Measurements from ENCODE around the gene SLC12A9.

Gene SLC12A9

DNA sequence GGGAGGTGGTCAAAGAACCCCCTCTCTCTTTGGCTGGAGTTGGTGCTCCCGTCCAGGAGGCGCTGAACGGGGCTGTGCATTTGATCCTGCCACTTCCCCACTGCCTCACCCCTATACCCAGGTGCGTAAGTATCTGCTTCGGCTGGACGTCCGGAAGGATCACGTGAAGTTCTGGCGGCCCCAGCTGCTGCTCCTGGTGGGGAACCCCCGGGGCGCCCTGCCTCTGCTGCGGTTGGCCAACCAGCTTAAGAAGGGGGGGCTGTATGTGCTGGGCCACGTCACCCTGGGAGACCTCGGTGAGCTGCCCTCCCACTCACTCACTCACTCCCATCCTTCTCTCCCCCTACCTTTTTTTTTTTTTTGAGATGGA, 9.1 kb downstream of the SLC12A9 start:
- DNase-seq (ENCODE audit: low spot score): no peak

DNA sequence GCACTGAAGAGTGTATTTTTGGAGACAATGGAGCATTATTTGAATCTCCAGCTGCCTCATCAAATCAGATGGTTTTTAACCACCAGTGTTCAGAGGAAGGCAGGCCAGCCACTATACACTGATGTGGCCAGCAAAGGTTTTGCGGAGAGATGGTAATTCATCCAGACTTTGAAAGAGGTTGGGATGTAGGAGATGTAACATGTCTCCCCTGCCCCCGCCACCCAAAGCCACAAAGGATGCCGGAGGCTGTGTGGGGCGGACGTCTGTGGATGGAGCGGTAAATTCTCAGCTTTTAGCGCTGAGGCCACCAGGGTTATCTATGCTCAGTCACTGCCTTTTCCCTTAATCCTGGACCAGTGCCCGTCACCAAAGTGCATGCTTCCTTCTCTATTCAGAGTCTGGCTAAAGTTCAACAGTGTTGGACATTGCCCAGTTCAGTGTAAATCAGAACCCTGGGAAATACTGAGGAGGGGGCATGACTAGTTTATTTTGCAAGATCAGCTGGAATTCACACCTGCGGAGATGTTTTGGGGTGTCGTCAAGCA, 11.0 kb downstream of the SLC12A9 start:
- DNase-seq (ENCODE audit: low spot score): no peak

DNA sequence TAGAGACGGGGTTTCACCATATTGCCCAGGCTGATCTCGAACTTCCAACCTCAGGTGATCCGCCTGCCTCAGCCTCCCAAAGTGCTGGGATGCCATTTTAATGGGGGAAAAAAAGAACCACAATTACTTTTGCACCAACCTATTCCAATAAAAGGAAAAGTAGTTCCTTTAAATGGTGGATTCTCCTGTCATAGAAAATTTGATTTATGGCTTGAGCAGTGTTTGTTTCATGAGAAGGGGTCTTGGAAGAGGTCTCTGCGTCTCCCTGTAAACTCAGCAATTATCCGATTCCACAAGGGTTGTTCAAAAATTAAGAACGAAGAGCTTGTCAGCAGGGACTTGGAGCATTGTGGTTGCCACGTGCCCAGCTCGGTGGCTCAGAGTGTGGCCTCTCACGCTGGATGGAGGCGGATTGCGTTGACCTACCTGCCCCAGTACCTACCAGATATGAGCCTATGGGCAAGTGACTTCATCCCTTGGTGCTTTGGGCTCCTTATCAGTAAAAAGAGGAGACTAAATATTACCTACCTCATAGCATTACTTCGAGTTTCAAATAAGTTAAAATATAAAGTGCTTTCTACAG, 11.8 kb downstream of the SLC12A9 start:
- no peak for DNase-seq (ENCODE audit: low spot score)

DNA sequence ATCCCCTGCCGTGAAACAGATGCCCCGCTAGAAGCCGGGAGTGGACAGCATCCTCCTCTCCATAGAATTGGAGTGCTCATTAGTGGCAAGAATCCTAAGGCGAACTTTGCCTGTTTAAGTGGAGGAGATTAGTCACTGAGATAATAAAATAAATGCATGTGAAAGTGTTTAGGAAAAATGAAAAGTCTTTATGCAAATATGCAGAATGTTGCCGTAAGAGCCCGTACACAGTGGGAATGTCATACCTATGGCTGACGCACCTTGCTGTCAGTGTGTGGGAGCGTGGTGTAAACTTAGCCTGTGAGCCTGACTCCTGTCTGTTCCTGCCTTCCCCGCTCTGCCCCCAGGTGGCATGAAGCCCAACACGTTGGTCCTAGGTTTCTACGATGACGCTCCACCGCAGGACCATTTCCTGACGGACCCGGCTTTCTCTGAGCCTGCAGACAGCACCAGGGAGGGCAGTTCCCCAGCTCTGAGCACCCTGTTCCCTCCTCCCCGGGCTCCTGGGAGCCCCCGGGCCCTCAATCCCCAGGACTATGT, 12.9 kb downstream of the SLC12A9 start:
- DNase-seq (ENCODE audit: low spot score): peak; percentile 50

DNA sequence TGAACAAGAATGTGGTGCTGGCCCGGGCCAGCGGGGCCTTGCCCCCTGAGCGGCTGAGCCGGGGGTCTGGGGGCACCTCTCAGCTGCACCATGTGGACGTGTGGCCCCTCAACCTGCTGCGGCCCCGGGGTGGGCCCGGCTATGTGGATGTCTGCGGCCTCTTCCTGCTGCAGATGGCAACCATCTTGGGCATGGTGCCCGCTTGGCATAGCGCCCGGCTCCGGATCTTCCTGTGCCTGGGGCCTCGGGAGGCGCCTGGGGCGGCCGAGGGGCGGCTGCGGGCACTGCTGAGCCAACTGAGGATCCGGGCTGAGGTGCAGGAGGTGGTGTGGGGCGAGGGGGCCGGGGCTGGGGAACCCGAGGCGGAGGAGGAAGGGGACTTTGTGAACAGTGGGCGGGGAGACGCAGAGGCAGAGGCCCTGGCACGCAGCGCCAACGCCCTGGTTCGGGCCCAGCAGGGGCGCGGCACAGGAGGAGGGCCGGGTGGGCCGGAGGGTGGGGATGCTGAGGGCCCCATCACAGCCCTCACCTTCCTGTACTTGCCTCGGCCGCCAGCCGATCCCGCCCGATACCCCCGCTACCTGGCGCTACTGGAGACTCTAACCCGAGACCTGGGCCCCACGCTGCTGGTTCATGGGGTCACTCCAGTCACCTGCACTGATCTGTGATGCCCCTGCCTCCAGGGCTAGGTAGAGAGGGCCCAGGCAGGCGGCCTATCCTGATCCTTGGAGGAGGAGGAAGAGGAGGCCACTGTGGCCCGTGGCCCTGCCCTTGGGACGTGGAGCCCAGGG, 13.6 kb downstream of the SLC12A9 start:
- DNase-seq (ENCODE audit: low spot score): peak; percentile 81

DNA sequence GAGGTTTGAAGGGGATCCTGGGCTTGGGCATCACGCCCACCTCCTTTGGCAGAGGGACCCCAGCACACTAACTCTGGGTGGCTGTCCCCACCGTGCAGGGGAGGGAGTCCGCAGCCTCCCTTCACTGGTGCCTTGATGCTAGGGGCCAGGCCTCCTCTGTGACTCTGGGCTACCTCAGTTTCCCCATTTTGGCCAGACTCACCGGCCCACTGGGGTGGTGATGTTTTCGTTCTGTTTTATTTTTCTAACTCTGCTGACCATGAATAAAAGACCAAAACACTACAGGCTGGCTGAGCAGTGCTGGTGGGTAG, 14.2 kb downstream of the SLC12A9 start:
- no peak for DNase-seq (ENCODE audit: low spot score)

DNA sequence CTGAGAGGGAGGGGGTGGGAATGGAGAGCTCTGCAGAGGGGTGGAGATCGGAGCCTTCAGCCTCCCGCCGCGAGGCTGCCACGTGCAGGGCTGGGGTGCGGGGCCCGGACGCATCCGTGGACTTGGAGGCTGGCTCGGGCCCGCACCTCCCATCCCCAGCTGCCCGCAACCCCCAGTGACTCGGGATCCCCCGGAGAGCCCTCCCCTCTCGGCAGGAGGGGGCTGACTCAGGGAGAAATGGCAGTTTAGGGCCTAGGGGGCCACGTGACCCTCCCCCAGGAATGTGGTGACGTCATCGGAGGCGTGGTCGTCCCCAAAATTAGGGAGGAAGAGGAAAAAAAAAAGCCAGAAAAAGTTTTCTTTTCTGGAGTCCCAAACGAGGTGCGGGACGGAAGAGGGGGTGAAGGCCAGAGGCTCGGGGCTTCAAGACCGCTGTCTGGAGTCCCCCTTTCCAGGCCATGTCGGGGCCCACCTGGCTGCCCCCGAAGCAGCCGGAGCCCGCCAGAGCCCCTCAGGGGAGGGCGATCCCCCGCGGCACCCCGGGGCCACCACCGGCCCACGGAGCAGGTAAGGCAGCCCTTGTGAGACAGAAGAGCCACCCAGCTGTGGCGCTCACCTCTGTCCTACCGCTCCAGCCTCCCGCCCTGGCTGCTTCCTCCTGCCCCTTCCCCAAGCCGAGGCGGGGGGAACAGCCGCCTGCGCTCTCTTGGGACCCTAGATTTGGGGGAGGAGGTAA, 14.7 kb downstream of the SLC12A9 start, which contains the start of gene TRIP6:
Gene TRIP6 (plus strand): TSS at position 348 of the 736 bp plus-strand sequence. CDS start 111 bp downstream, at position 459.
- DNase-seq (ENCODE audit: low spot score): peak; percentile 85

DNA sequence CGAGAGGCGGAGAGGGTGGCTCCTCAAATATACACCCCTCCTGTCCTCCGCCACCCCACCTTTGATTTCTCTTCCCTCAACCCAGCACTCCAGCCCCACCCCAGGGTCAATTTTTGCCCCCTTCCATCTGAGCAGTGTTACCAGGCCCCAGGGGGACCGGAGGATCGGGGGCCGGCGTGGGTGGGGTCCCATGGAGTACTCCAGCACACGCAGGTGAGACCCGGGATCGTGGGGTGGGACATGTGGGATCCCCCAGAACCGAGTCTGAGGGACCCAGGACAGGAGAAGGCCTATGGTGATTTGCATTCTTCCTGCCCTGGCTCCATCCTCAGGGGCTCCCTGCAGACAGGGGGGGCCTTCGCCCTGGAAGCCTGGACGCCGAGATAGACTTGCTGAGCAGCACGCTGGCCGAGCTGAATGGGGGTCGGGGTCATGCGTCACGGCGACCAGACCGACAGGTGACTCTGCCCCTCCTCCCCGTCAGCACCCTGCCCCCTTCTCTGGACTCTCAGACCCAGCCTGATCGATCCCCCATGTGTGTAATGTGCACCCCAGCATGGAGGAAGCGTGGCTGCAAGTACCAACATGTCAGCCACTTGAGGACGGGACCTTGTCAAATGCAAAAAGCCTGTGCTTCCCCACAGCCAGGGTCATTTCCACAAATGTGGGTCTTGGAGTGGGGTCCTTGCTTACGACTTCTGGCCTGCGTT, 15.4 kb downstream of the SLC12A9 start:
- DNase-seq (ENCODE audit: low spot score): no peak

DNA sequence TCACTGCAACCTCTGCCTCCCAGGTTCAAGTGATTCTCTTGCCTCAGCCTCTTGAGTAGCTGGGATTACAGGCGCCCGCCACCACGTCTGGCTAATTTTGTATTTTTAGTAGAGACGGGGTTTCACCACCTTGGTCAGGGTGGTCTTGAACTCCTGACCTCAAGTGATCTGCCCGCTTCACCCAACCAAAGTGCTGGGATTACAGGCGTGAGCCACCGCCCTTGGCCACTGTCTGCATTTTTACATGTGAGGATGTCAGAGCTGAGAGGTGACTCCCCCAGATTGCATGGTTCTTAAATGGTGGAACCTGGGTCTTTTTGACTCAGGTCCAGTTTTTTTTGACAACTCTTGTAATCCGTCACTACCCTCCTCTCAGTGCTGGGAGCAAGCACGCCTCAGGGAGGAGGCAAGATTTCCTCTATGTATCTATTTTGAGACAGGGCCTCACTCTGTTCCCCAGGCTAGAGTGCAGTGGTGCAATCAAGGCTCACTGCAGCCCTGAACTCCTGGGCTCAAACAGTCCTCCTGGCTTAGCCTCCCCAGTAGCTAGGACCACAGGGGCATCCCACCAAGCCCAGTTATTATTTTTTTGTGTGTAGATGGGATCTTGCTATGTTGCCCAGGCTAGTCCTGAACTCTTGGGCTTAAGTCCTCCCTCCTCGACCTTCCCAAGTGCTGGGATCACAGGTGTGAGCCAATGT, 21.2 kb downstream of the SLC12A9 start:
- DNase-seq (ENCODE audit: low spot score): no peak

DNA sequence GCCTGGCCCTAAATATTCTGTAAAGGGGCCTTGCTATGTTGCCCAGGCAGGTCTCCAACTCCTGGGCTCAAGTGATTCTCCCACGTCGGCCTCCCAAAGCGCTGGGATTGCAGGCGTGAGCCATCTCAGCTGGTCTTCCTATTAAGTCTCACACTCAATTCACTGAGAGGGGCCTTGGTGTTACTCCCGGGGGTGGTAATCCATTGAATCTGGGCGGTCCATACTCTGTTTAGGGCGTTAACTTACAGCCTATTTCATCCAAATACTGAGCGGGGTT, 21.7 kb downstream of the SLC12A9 start:
- DNase-seq (ENCODE audit: low spot score): no peak

DNA sequence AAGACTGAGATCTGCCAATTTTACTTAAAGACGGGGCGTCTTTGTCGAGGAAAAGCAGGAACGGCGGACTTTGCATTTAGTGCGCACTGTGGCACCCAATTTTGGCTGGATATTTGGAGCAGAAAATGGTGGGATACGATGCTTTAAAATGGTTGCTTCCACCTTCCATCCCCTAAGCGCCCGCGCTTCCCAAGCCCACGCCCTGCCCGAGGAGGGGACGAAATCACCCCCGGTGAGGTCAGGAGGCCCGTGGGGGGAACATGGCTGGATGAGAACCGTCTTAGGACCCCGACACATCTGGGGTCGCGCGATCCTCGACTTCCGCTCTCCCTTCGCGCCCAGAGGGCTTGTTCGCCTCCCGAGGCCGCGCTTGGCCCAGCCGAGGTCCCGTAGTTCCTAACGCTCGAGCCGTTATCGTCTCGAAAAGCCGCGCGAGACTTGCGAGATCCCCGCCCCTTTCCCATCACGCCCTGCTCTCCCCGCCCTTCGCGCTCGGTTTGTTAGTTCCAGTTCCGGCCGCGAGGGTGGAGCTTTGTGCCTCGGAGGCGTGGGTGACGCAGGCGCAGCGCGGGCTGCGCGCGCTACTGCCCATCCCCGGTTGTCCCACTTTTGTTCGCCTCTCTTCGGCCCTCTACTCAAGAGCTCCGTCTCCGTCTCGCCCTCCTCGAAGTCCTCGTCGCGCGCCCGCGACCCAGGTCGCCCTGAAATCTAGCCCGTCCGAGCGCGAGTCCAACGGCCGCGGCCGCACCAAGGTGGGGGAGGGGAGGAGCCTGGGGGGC, 22.3 kb downstream of the SLC12A9 start, which contains the start of gene SRRT:
Gene SRRT (plus strand): TSS at position 527 of the 779 bp plus-strand sequence. CDS start 488 bp downstream, outside the sequence.
- peak; percentile 99 for DNase-seq (ENCODE audit: low spot score)

DNA sequence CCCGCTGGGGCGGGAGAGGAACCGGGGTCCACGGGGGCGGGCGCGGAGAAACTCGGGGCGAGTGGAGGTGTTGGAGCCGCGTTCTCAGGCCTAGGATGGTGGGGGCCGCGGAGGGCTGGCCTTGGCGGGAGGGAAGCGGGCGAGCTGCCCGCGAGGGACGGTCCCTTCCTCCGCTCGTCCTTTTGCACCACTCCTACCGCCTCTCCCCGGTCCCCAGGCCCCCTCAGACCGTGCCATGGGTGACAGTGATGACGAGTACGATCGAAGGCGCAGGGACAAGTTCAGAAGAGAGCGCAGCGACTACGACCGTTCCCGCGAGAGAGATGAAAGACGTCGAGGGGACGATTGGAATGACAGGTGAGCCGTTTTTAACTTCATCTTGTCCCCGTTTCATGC, 22.8 kb downstream of the SLC12A9 start:
- DNase-seq (ENCODE audit: low spot score): no peak

DNA sequence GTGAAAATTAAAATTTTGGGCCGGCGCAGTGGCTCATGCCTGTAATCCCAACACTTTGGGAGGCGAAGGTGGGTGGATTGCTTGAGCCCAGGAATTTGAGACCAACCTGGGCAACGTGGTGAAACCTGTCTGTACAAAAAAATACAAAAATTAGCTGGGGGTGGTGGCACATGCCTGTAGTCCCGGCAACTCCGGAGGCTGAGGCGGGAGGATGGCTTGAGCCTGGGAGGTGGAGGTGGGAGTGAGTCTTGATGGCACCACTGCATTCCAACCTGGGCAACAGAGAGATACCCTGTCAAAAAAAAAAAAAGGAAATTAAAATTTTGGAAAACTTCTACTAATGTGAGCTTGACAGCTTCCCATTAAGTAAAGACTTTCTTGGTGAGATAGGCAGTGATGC, 25.5 kb downstream of the SLC12A9 start:
- DNase-seq (ENCODE audit: low spot score): no peak

DNA sequence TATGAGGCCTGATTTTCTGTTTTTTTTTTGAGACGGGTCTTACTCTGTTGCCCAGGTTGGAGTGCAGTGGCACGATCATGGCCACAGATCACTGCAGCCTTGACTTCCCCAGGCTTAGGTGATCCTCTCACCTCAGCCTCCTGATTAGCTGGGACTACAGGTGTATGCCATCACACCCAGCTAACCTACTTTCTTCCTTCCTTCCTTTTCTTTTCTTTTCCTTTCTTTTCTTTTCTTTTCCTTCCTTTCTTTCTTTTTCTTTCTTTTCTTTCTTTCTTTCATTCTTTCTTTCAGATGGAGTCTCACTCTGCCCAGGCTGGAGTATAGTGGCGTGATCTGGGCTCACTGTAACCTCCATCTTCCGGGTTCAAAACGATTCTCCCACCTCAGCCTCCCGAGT, 26.2 kb downstream of the SLC12A9 start:
- no peak for DNase-seq (ENCODE audit: low spot score)

DNA sequence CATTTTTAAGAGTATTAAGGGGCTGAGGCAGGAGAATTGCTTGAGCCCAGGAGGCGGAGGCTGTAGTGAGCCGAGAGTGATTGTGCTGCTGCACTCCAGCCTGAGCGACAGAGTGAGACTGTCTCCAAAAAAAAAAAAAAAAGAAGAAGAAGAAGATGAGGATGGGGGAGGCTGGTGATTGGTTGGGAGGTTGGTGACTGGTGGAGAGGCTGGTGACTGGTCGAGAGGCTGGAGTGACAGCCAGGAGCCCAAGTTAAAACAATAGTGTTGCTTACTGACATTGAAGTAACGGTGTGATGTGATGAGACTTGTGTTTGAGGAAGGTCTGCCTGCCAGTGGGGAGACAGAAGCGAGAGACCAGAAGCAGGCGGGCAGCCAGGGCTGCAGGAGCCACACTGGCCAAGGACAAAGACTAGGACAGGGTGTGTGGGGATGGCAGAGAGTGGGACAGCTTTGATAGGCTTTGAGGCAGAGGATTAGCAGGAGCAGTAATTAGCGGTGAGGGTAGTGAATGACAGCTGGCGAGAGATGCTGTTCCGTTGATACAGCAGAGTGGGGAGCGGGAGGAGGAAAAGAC, 27.3 kb downstream of the SLC12A9 start:
- peak; percentile 39 for DNase-seq (ENCODE audit: low spot score)

DNA sequence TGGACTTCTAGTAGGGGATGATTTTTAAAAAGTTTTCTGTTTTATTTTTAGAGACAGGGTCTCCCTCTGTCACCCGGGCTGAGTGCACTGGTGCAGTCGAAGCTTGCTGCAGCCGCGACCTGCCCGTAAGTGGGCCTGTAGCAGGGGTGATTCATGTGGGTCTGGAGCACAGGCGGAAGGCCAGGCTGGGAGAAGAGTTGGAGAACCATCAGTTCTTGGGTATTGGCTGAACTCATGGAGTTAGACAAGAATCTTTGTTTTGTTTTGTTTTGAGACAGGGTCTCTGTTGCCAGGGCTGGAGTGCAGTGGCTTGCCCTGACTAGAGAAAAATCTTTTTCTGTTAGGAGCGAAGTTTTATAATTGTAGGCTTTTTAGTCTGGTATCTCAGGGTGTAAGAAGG, 28.1 kb downstream of the SLC12A9 start:
- DNase-seq (ENCODE audit: low spot score): no peak

DNA sequence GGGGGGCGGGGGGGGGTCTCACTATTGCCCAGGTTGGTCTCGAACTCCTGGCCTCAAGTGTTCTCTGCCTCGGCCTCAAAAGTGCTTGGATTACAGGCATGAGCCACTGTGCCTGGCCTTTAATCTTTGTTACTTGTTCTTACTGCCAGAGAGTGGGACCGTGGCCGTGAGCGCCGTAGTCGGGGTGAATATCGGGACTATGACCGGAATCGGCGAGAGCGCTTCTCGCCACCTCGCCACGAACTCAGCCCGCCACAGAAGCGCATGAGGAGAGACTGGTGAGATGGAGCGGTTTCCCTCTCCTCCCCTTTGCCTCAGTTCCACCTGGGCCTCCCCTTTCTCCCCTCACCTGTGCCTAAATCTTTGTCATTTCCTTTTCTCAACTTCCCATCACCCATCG, 28.6 kb downstream of the SLC12A9 start:
- DNase-seq (ENCODE audit: low spot score): no peak

DNA sequence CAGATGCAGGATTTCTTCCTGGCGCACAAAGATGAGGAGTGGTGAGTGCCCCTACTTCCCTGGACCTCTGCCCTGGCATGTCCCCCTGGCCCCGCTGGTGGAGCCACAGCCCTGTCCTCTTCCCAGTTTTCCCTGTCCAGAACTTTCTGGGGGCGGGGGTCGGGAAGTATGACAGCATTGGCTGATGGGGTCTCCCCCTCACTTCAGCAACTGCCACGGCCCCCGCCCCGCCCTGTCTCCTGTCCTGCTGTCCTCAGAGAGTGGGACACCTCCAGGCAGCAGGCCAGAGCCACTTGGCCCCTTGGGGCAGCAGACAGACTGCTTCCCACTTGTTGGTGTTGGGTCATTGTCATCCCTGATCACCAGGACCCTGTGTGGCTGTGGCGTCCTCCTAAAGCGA, 29.7 kb downstream of the SLC12A9 start:
- DNase-seq (ENCODE audit: low spot score): no peak

DNA sequence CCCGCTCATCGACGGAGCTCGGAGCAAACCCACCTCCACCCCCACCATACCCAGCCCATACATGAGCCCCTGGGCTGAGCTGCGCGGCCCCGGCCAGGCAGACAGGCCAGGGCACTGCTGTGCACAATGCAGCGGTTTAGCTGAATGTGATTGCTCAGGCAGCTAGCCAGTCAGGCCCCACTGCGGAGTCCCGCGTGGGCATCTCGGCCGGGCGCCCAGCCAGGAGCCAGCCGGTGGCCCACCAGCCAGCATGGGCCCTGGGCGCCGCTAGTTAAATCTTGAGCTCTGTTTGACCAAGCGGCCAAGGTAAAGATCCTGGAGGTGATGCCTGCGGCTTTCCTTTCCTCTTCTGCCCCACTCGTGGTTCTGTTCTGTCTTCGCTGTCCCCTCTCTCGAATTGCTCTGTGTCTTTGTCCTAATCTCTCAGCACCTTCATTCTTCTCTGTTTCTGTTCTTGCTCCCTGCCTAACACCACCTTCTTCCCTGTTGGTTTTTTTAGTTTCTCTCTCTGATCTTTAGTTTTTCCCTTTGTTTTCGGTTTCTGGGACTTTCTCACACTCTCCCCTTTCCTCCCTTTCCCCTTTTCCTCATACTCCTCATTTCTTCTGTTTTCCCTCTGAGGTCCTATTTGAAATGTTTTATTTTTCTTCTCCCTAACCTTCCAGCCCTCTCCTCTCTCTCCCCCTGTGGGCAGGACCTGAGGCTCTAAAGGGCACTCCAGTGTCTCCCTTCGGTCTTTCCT, 30.4 kb downstream of the SLC12A9 start:
- no peak for DNase-seq (ENCODE audit: low spot score)

Measured in putamen (tissue), 1 donor.